Astrocyte (in vitro differentiated cells and primary cell): ENCODE results near the gene JAM2.

ENCODE experiments used
- EZH2 ChIP-seq: IDR thresholded peaks from 2 replicates; pipeline ENCODE4 v1.6.1; 2012; ENCODE audit warnings: mild to moderate bottlenecking, low read length, inconsistent platforms; ENCODE audit not compliant: insufficient read depth
- TF ChIP-seq, protein P1 (sequence below): IDR thresholded peaks from 2 replicates; pipeline ENCODE4 v1.5.1; 2011; ENCODE audit warnings: low read depth, mild to moderate bottlenecking, inconsistent platforms, low read length, moderate library complexity; ENCODE audit not compliant: insufficient read depth

DNA sequence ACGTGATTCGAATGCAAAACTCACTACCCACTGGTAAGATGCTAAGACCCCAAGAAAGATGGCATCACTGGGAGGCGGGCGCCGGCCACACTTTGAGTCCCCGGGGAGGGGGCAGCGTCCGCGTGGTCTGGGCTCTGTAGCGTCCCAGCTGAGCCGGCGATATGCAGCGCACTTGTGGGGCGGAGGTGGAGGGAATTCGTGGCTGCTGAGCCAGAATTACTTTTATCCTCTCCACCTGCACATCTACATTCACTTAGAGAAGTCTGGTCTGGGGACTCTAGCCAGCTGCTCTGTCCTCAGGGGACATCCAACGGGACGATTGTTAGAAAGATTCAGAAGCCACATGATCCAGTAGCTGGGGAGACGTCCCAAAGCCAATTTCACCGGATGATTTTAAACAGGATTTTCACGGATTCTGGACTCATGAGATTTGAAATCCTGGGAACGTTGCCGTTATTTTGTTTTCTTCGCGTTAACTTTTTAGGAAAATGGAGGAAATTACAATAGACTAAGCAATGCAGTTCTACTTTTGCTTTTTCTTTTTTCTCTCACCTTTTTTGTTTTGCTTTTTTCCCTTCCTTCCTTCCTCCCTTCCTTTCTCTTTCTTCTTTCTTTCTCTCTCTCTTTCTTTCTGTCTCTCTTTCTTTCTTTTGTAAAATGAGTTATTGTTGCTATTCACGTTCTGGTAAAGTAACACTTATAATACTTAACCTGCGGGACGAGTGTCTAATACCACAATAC is 1.3 kb downstream of the JAM2 start:
- TF ChIP-seq EZH2: no peak
- TF ChIP-seq, protein P1, sequence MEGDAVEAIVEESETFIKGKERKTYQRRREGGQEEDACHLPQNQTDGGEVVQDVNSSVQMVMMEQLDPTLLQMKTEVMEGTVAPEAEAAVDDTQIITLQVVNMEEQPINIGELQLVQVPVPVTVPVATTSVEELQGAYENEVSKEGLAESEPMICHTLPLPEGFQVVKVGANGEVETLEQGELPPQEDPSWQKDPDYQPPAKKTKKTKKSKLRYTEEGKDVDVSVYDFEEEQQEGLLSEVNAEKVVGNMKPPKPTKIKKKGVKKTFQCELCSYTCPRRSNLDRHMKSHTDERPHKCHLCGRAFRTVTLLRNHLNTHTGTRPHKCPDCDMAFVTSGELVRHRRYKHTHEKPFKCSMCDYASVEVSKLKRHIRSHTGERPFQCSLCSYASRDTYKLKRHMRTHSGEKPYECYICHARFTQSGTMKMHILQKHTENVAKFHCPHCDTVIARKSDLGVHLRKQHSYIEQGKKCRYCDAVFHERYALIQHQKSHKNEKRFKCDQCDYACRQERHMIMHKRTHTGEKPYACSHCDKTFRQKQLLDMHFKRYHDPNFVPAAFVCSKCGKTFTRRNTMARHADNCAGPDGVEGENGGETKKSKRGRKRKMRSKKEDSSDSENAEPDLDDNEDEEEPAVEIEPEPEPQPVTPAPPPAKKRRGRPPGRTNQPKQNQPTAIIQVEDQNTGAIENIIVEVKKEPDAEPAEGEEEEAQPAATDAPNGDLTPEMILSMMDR: no peak
